Activated CD8-positive, alpha-beta T cell treated with anti-CD3 and anti-CD28 coated beads, Interleukin-2, amount 10 ng/mL, durations not matched to agents 7 days and 5 days (primary cell): Measurements from ENCODE around the gene NOTCH1. TPM values are rescaled to one million over a fixed set of nuclear protein-coding genes. Genes with fewer than 3 reads are reported as not detected.

Source experiments
- ATAC-seq: fragments of 150-1000 bp; cut with Tn5 transposase; one replicate; pipeline ENCODE4 v1.10.0; 2021; ENCODE audit warnings: moderate library complexity
- CTCF ChIA-PET: fragments of 350-600 bp; sonication (Branson Sonifier 250); formaldehyde crosslinking; loops from one replicate; lab custom pipeline; 2021; ENCODE audit warnings: antibody characterized with exemption; lab: Charles Lee
- POLR2A ChIA-PET: fragments of 350-600 bp; sonication (Branson Sonifier 250); formaldehyde crosslinking; loops from one replicate; lab custom pipeline; 2021; ENCODE audit warnings: antibody characterized with exemption; lab: Charles Lee
- DNase-seq: peaks from one replicate; pipeline ENCODE4 v3.0.0-alpha.2; 2020
- H3K27ac Mint-ChIP-seq: one replicate; pipeline ENCODE4 v1.8.0; 2021; ENCODE audit warnings: mild to moderate bottlenecking, mixed read lengths
- H3K27me3 Mint-ChIP-seq: one replicate; pipeline ENCODE4 v1.8.0; 2021; ENCODE audit warnings: low read depth, mixed read lengths
- H3K36me3 Mint-ChIP-seq: one replicate; pipeline ENCODE4 v1.8.0; 2021; ENCODE audit warnings: low read depth, mixed read lengths
- H3K4me1 Mint-ChIP-seq: one replicate; pipeline ENCODE4 v1.8.0; 2021; ENCODE audit warnings: low read depth, mixed read lengths
- H3K4me3 Mint-ChIP-seq: one replicate; pipeline ENCODE4 v1.8.0; 2021; ENCODE audit warnings: mild to moderate bottlenecking, mixed read lengths
- H3K9me3 Mint-ChIP-seq: one replicate; pipeline ENCODE4 v1.8.0; 2022; ENCODE audit warnings: mixed read lengths; ENCODE audit not compliant: insufficient read depth
- total RNA-seq, 2 experiments: library from RNA; stranded (reverse); gene quantifications; one replicate each; pipeline ENCODE4 v1.2.3, GENCODE V29; 2021

Gene NOTCH1
- total RNA-seq, 2 experiments from 2014 or later, result 86.6 to 94.1 TPM

- DNase-seq (no peak), ATAC-seq (no peak)
- Mint-ChIP-seq H3K27ac (no peak overlapping the region), H3K4me3 (no peak overlapping the region), H3K4me1 (peaks cover 21% of the 10 kb centered on the region), H3K9me3 (no peaks in the 10 kb centered on the region), H3K27me3 (no peaks in the 10 kb centered on the region), H3K36me3 (peaks cover 52% of the 10 kb centered on the region)
- ChIA-PET POLR2A (interaction anchor here (0.7 kb wide), 1 partner anchor 113 kb away, joined by 3 read pairs; no protein-coding TSS in a partner anchor), CTCF (interaction anchor here (1.7 kb wide), 1 partner anchor 155 kb away, joined by 3 read pairs; no protein-coding TSS in a partner anchor)
Observed at GRCh38 chr9:136476369-136477150, 69.3 kb downstream of the NOTCH1 start.

- ChIA-PET POLR2A (interaction anchor here (0.6 kb wide), 1 partner anchor 78 kb away, joined by 3 read pairs; no protein-coding TSS in a partner anchor), CTCF (interaction anchor here (1.7 kb wide), 1 partner anchor 156 kb away, joined by 3 read pairs; no protein-coding TSS in a partner anchor)
- peaks cover 57% of the 10 kb centered on the region for H3K36me3 Mint-ChIP-seq
- ATAC-seq, result no peak
- no peaks in the 10 kb centered on the region for H3K27me3 Mint-ChIP-seq
- H3K27ac Mint-ChIP-seq, result no peak overlapping the region
- H3K9me3 Mint-ChIP-seq, result no peaks in the 10 kb centered on the region
- no peak for DNase-seq
- H3K4me1 Mint-ChIP-seq, result peaks cover 12% of the 10 kb centered on the region
- no peak overlapping the region for H3K4me3 Mint-ChIP-seq
Observed at GRCh38 chr9:136474974-136475865, 70.6 kb downstream of the NOTCH1 start.

GRCh38 chr9:136474021-136474640 is 71.7 kb downstream of the NOTCH1 start:
- POLR2A ChIA-PET, result no interaction called here
- ATAC-seq, result no peak
- no peak overlapping the region for H3K27ac Mint-ChIP-seq
- peaks cover 7% of the 10 kb centered on the region for H3K4me1 Mint-ChIP-seq
- DNase-seq, result no peak
- H3K36me3 Mint-ChIP-seq, result peaks cover 56% of the 10 kb centered on the region
- no peaks in the 10 kb centered on the region for H3K9me3 Mint-ChIP-seq
- CTCF ChIA-PET, result no interaction called here
- H3K4me3 Mint-ChIP-seq, result no peak overlapping the region
- no peaks in the 10 kb centered on the region for H3K27me3 Mint-ChIP-seq

GRCh38 chr9:136473354-136473721 is 72.5 kb downstream of the NOTCH1 start:
- ChIA-PET CTCF (no interaction called here), POLR2A (no interaction called here)
- peaks cover 52% of the 10 kb centered on the region for H3K36me3 Mint-ChIP-seq
- no peaks in the 10 kb centered on the region for H3K27me3 Mint-ChIP-seq
- H3K27ac Mint-ChIP-seq, result no peak overlapping the region
- no peak for ATAC-seq
- H3K4me3 Mint-ChIP-seq, result no peak overlapping the region
- peaks cover 3% of the 10 kb centered on the region for H3K4me1 Mint-ChIP-seq
- no peak for DNase-seq
- H3K9me3 Mint-ChIP-seq, result no peaks in the 10 kb centered on the region

GRCh38 chr9:136472640-136473353 is 73.1 kb downstream of the NOTCH1 start:
- ATAC-seq (no peak), DNase-seq (no peak)
- Mint-ChIP-seq H3K4me3 (no peak overlapping the region), H3K4me1 (peaks cover 3% of the 10 kb centered on the region), H3K27ac (no peak overlapping the region), H3K9me3 (no peaks in the 10 kb centered on the region), H3K36me3 (peaks cover 54% of the 10 kb centered on the region), H3K27me3 (no peaks in the 10 kb centered on the region)
- ChIA-PET POLR2A (no interaction called here), CTCF (no interaction called here)

GRCh38 chr9:136471802-136472487 is 73.9 kb downstream of the NOTCH1 start:
- ChIA-PET CTCF (no interaction called here), POLR2A (no interaction called here)
- Mint-ChIP-seq H3K4me3 (no peak overlapping the region), H3K27ac (no peak overlapping the region), H3K27me3 (no peaks in the 10 kb centered on the region), H3K9me3 (no peaks in the 10 kb centered on the region), H3K4me1 (peaks cover 3% of the 10 kb centered on the region), H3K36me3 (peaks cover 53% of the 10 kb centered on the region)
- no peak for DNase-seq
- ATAC-seq, result no peak

- Mint-ChIP-seq H3K27me3 (no peaks in the 10 kb centered on the region), H3K4me3 (no peak overlapping the region), H3K9me3 (no peaks in the 10 kb centered on the region), H3K36me3 (peaks cover 57% of the 10 kb centered on the region), H3K27ac (no peak overlapping the region), H3K4me1 (peaks cover 3% of the 10 kb centered on the region)
- ChIA-PET CTCF (interaction anchor here (1.2 kb wide), 1 partner anchor 14 kb away, joined by 5 read pairs; no protein-coding TSS in a partner anchor), POLR2A (no interaction called here)
- no peak for ATAC-seq
- no peak for DNase-seq
Observed at GRCh38 chr9:136470792-136471469, 74.9 kb downstream of the NOTCH1 start.

GRCh38 chr9:136470356-136470755 is 75.5 kb downstream of the NOTCH1 start:
- H3K9me3 Mint-ChIP-seq, result no peaks in the 10 kb centered on the region
- no peak overlapping the region for H3K27ac Mint-ChIP-seq
- DNase-seq (no peak), ATAC-seq (no peak)
- no peaks in the 10 kb centered on the region for H3K27me3 Mint-ChIP-seq
- peaks cover 55% of the 10 kb centered on the region for H3K36me3 Mint-ChIP-seq
- H3K4me3 Mint-ChIP-seq, result no peak overlapping the region
- POLR2A ChIA-PET, result no interaction called here
- CTCF ChIA-PET, result interaction anchor here (1.2 kb wide), 1 partner anchor 15 kb away, joined by 5 read pairs; no protein-coding TSS in a partner anchor
- peaks cover 3% of the 10 kb centered on the region for H3K4me1 Mint-ChIP-seq

GRCh38 chr9:136467766-136468165 is 78.1 kb downstream of the NOTCH1 start:
- Mint-ChIP-seq H3K27me3 (no peaks in the 10 kb centered on the region), H3K4me1 (no peaks in the 10 kb centered on the region), H3K27ac (no peak overlapping the region), H3K9me3 (no peaks in the 10 kb centered on the region), H3K4me3 (no peak overlapping the region), H3K36me3 (peaks cover 61% of the 10 kb centered on the region)
- DNase-seq (no peak), ATAC-seq (no peak)
- CTCF ChIA-PET, result no interaction called here
- POLR2A ChIA-PET, result no interaction called here

- no peaks in the 10 kb centered on the region for H3K4me1 Mint-ChIP-seq
- ChIA-PET CTCF (no interaction called here), POLR2A (no interaction called here)
- DNase-seq (no peak), ATAC-seq (no peak)
- H3K36me3 Mint-ChIP-seq, result peaks cover 65% of the 10 kb centered on the region
- no peak overlapping the region for H3K27ac Mint-ChIP-seq
- H3K4me3 Mint-ChIP-seq, result no peak overlapping the region
- H3K9me3 Mint-ChIP-seq, result no peaks in the 10 kb centered on the region
- no peaks in the 10 kb centered on the region for H3K27me3 Mint-ChIP-seq
Observed at GRCh38 chr9:136466155-136466541, 79.7 kb downstream of the NOTCH1 start.
